COR-L47 (cell line): Measurements from ENCODE around the gene ASTN2.

Source experiments
- DNase-seq: peaks from one replicate; lab custom pipeline; 2025; lab: John Stamatoyannopoulos, UW

ASTN2 gene

GRCh38 chr9:117368684-117369230 is 46.1 kb downstream of the ASTN2 start:
- DNase-seq: peak; percentile 13

GRCh38 chr9:117365438-117365837 is 49.4 kb downstream of the ASTN2 start:
- DNase-seq: peak; percentile 2

- no peak for DNase-seq
Measured at GRCh38 chr9:117363006-117363405, 51.9 kb downstream of the ASTN2 start.

- no peak for DNase-seq
Measured at GRCh38 chr9:117359910-117360309, 54.9 kb downstream of the ASTN2 start.

GRCh38 chr9:117355542-117355941 is 59.3 kb downstream of the ASTN2 start:
- DNase-seq: no peak

- DNase-seq: no peak
Measured at GRCh38 chr9:117354997-117355396, 59.9 kb downstream of the ASTN2 start.

DNA sequence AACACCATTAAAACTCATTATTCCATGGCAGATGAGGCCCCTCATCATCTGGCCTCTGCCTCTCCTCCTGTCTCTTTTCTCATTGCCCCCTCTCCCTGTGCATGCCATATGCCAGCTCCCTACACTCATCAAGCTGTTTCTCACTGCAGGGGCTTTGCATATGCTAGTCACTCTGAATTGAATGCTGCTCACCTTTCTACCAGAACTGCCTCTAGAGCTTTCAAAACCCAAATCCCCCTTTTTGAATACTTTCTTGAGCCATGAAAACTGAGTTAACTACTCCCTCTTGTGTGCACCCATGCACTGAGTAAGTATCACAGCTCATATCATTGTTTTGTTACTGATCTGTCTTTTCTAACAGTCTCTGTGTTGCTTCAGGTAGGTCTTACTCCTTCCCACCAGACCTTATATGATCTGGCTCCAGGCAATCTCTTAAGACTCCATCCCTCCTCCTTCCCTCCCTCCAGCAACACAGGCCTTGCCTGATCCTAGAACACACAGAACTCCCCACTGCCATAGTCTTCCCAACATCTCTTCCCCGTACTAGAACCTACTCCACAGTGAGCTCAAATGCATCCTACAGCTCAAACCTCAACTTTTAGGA is 60.5 kb downstream of the ASTN2 start:
- DNase-seq: no peak

GRCh38 chr9:117344892-117345660 is 69.8 kb downstream of the ASTN2 start:
- DNase-seq: no peak

DNA sequence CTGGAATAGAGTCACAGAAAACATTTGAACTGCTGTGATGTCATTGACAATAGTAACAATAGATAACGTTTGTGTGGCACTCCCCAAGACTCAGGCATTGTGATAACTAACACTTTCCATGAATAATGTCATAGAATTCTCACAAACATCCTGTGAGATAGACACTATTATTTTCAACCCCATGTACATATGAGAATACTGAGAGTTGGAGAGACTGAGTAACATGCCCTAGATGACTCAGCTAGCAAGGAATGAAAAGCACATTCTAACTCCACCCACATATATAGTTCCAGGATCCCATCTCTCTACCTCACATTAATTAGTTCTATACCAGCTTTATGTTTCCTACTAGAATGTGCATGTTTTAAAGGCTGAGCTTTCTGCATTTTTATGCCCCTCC is 71.4 kb downstream of the ASTN2 start:
- DNase-seq: no peak

DNA sequence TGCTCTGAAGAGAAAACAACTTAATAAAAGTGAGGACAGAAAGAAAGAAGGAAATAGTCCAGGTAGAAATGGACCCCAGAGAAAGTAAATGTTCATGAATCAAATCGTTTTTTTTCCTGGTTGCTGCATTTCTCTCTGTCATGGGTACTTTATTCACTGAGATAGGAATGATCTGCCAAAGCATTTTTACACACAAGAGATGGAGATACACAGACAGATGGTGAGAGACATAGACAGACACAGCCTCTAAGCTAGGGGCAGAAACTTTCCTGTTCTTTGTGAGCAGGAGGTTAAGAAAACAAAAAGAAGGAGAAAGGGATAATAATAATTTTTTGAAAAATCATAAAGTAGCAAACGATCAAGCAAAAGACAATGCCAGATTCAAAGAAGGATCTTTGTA is 73.7 kb downstream of the ASTN2 start:
- DNase-seq: no peak

DNA sequence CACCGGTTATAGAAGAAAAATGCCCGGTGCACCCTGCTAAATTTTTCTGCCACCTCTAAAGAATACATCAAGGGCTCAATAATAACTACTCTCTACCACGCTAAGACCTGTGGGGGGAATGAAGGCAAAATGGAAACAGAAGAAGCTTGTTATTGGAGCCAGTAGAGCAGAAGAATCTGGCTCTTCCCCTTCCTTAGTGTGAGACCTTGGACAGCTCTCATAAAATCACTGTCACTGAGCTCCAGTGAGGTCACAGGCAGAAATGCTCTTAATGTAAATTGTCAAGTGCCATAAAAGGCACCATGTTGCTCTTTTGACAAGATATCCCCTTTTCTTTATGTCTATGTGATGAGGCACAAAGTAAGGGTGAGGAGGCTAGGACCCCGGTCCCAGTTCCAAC is 74.4 kb downstream of the ASTN2 start:
- DNase-seq: no peak

- DNase-seq: no peak
Measured at GRCh38 chr9:117335837-117336433, 78.9 kb downstream of the ASTN2 start.

GRCh38 chr9:117334101-117334500 is 80.8 kb downstream of the ASTN2 start:
- no peak for DNase-seq

DNA sequence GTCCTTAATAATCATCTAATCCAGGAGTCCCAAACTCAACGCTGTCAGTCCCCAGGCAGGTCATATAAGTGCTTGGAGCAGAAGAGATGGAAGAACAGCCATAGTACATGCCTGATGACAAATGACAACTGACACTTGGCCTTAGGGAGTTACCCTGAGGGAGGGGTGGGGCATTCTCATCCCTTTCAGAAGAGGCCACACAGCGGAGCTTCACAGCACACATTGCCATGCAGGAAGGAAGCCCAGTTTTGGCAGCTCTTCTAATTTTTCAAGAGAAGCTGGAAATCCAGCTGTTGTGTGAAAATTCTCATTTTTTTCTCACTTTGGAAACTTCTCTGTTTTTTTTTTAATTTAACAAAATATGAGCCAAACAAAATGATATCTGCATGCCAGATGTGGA is 89.0 kb downstream of the ASTN2 start:
- DNase-seq: no peak

DNA sequence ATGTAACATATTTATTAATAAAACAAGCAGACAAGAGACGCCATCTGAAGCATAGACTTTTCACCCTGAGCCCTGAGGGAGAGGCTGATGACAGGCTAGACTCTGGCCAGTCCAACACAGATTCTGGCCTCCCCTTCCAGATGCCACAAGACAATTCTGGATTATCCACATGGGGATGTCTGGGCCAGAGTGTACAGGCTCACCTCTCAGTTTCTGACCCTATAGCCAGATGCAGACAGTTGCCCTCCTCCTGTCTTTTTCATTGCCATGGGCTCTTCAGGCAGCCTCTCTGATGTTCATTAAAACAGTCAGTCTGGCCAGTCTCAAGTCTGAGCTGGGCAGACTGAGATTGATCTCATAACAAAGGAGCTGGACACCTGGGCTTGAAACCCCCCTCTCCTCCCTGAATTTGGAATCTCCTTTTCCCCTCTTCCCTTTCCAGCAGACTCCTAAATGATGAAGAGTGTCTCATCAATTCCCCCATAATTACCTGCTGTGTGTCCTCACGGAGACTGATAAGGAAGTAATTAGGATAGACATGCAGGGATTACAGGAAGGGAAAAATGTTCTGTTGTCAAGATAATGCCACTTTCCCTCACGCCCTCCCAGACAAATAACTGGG is 89.6 kb downstream of the ASTN2 start:
- no peak for DNase-seq

- DNase-seq: no peak
Measured at GRCh38 chr9:117323390-117323789, 91.5 kb downstream of the ASTN2 start.

DNA sequence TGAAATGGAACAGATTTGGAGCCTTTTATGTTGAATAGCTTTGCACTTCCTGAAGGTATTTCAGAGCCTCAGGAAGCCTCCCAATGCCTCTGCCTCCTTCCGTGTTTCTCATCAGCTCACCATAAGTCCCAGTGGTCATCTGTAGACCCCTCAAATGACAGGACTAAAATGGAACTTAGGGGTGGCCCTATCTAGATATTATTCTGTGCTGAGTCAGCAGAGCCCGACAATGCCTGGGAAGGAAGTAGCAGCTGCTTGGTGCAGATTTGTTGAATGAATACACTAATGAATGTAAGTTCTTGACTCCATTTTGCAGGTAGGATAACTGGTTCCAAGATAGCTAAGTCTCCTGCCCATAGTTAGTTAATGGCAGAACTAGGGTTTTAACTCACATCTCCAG is 97.7 kb downstream of the ASTN2 start:
- no peak for DNase-seq

DNA sequence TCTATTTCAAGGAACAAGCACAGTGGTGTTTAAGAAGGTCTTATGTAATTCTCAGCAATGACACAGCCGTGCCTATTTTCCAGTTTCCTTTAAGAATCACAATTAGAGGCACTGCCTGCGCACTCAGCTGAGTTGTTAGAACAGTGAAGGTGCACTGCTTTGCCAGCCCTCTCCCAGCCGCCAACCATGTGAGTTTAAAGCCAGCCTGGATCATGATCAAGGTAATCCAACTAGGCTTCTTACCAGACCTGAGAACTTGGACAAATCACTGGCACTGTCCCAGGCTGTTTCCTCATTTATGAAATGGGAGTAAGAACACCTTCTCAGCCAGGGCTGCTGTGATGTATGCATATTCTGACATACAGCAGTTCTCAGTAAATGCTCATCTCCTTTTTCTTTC is 99.6 kb downstream of the ASTN2 start:
- no peak for DNase-seq

DNA sequence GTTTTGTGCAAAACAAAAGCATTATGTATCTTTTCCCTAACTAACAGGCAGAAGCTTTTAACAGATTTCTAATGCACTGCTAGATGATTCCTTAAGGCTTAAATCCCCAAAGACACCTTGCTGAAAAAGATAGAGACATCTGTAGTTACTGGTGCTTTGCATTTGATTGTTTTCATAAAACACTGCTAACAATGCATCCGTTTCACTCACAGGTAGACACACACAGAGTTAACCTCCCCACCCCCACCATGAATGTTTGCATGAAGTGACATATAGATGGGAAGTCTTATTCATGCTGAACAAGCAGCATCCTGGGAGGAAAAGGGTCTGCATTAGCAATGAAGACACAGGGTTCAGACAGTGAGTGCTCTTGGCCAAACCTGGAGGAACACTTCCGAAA is 100.9 kb downstream of the ASTN2 start:
- no peak for DNase-seq

GRCh38 chr9:117307701-117308100 is 107.2 kb downstream of the ASTN2 start:
- no peak for DNase-seq

DNA sequence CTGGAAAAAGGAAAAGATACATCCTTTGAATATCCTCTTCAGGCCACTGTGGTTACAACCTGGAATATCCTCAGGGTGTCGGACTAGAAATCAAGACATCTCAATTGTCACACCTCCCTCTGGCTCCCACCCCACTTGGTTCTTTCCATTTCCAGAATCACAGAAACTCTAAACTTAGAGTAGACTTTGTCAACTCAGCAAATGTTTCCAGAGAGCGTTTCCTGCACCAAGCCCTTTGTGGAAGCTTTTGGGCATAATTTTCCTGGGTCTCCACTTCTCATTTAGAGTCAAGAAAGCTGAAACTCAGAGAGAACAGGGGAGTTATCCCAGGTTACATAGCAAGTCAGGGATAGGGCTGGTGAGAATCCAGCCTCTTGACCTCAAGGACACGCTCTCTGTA is 108.8 kb downstream of the ASTN2 start:
- no peak for DNase-seq

- no peak for DNase-seq
Measured at GRCh38 chr9:117305454-117305853, 109.4 kb downstream of the ASTN2 start.

- DNase-seq: no peak
Measured at GRCh38 chr9:117304549-117304948, 110.3 kb downstream of the ASTN2 start.
